Measurements from ENCODE around the gene GMEB1.
"Not testable (repeated sequence)": the region's sequence is repeated elsewhere in the genome, so short reads cannot be mapped to it uniquely, and the experiment has no call there.

The GMEB1 gene, protein sequence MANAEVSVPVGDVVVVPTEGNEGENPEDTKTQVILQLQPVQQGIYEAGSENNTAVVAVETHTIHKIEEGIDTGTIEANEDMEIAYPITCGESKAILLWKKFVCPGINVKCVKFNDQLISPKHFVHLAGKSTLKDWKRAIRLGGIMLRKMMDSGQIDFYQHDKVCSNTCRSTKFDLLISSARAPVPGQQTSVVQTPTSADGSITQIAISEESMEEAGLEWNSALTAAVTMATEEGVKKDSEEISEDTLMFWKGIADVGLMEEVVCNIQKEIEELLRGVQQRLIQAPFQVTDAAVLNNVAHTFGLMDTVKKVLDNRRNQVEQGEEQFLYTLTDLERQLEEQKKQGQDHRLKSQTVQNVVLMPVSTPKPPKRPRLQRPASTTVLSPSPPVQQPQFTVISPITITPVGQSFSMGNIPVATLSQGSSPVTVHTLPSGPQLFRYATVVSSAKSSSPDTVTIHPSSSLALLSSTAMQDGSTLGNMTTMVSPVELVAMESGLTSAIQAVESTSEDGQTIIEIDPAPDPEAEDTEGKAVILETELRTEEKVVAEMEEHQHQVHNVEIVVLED

DNA sequence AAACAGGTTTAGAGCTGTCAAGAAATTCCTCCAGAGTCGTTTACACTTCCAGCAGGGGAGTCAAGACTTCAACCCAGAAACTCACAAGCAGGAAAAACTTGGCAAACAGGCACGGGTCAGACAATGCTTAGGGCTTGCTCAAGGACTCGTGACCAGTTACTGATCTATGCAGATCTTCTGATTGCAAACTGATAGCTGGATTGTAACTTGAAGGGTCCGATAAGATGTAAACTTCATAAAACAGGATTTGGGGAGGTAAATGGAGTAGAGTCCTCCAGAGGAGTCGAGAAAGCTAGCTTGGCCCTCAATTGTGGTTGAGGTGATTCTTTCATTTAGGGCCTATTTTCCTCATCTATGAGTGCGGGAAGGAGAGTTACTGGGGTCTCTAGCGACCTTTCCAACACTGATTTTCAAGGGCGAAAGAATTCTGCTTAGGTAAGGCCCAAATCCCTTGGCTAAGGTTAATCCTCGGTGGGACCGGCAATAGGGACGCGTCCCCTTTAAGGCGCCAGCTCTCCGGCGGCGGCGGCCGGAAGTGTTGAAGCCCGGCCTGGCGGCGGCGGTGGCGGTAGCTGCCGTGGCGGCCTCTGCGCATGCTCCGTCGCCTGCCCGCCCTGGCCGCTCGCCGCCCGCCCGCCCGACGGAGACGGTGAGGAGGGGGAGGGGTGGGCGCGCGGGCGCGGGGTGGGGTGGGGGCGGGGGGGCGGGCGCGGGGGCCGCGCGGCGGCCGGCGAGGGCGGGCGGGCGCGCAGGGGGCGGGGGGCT, at the start of gene GMEB1:
TSS of gene GMEB1 (plus strand) at position 594 of the 765 bp plus-strand sequence. CDS start 14,829 bp downstream, outside the sequence.
- DNase-seq, result peak; percentile 54 to 62

DNA sequence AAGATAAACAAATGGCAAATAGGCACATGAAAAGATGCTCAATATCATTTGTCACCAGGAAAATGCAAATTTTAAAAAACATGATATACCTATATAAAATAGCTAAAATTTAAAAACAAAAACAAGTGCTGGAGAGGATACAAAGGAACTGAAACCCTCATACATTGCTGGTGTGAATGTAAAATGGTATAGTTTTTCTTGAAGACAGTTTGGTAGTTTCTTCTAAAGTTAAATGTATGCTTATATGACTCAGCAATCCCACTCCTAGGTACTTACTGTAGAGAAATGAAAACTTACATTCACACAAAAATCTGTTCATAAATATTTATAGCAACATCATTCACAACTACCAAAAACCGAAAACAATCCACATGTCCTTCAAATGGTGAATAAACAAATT, 36.9 kb upstream of the GMEB1 start:
- DNase-seq, result no peak

DNA sequence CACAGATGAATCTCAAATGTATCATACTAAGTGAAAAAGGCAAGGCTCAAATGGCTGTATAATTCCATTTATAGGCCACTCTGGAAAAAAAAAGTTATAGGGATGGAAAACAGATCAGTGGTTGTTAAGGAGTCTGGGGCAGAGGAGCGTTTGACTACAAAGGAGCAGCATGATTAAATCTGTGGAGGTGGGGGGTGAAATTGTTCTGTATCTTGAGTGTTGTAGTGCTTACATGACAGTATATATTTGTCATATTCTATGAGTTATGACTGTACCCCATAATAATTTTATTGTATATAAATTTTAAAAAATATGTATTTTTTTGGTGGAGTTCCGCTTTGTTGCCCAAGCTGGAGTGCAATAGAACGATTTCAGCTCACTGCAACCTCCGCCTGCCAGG, 36.0 kb upstream of the GMEB1 start:
- no peak for DNase-seq

DNA sequence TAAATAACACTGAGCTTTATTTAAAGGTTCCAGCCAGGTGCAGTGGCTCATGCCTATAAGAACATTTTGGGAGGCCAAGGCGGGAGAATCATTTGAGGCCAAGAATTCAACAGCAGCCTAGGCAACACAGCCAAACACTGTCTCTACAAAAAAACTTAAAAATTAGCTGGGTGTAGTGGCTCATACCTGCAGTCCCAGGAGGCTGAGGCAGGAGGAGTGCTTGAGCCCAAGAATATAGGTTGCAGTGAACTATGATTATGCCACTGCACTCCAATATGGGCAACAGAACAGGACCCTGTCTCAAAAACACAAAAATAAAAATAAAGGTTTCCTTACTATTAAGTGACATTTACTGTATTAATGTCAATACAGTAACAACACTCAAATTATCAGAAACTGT, 27.8 kb upstream of the GMEB1 start:
- peak in 1 of 2 donors; percentile 5 for DNase-seq

DNA sequence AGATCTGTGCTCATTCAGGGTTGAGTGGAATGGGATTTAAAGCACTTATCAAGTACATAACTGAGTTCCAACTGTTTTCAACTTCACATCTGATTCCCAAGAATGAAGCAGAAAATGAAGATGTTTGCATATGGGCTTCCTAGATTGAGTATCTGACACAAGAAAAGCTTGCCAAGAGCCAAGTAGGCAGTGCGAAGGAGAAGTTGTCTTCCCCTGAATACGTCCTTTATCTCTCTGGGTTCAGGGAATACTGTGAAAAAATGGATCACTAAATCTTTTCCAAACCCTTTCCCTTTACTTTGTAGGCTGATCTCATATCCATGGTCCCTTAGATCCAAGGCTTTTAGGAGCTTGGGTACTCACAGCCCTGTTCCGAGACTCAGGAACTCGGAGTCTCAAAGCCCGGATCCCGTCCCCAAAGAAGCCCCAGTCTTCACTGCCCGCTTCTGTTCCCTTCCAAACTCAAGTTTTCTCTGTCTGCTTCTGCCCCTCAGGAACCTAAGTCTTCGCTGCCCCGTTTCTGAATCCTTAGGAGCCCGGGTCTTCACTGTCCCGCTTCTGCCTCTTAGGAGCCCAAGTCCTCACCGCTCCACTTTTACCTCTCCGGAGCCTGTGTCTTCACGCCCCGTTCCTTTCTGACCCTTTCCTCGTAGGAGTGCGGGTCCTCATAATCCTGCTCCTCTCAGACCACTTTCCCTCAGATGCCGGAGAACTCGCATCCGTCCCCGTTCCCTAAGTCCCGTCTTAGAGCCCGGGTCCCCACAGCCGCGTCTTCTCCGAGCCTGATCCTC, 26.3 kb upstream of the GMEB1 start:
- peak in 1 of 2 donors; percentile 39 for DNase-seq

DNA sequence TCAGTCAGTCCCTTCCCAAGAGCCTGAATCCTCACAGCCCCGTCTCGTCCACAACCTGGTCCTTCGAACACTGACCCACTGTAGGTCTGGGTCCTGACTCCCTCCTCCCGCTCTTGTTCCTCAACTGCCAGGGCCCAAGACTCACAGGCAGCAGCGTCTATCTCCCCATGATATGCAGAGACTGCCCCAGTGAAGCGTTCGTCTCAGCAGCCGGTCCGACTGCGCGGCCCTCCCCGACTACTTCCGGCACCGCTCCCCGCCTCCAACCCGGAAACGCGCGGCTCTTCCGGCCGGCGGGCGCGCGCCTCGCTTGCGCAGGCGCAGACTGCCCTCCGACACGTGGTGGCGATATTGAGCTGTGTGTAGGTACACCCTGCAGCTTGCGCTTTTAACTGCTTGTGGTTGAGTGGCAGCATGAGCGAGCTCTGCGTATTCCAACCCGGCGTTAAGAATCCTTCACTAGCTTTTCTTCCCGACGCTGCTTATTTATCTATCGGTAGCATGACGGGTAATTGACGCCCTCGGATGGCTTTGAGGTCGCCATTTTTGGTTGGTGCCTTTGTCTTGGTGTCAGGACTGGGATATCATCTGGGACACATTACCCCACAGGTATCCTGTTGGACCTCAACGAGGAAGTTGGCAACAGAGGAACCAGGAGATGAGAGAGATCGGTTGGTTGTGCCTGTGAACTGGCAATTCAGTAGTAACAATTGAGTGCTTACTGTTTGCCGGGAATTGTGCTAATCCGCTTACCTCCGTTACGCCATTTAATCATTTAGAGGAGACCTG, 25.5 kb upstream of the GMEB1 start, which contains the start of gene TAF12:
TSS of gene TAF12 (minus strand) at position 221 of the 789 bp plus-strand sequence. CDS start 20,986 bp downstream, outside the sequence.
- DNase-seq, result peak; percentile 76 to 87

DNA sequence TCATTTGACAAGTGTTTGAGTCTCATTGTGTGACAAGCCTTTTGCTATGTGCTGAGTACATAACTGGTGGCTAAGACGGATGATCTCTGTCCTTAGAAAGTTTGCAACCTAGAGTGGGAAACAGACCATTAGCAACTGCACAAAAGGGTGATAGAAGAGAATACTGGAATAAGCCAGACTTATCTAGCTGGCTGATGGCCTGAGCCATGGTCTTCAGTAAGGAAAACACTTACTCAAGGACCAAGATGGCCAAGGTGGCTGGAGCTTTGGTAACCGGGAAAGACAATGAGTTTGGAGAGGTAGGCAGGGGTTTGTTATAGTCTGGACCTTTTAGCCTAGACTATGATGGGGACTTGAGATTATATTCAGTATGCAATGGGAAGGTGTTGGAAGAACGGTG, 24.1 kb upstream of the GMEB1 start:
- no peak for DNase-seq

DNA sequence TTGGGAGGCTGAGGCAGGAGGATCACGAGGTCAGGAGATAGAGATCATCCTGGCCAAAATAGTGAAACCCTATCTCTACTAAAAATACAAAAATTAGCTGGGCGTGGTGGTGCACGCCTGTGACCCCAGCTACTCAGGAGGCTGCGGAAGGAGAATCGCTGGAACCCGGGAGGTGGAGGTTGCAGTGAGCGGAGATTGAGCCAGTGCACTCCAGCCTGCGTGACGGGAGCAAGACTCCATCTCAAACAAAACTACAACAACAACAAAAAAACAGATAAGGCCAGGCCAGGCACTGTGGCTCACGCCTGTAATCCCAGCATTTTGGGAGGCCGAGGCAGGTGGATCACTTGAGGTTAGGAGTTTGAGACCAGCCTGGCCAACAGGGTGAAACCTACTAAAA, 23.2 kb upstream of the GMEB1 start:
- not testable (repeated sequence) for DNase-seq

DNA sequence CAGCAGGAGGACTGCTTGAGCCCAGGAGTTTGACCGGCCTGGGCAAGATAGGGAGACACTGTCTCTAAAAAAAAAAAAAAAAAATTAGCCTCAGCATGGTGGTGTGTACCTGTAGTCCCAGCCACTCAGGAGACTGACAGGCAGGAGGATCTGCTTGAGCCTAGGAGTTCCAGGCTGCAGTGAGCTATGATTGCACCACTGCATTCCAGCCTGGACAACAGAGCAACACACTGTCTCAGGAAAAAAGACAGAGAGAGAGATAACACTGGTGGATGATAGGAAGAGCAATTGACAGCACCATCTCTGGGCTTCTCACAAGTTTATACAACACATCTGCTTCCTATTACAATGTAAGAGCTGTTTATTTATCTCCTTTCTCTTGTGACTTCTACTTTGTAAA, 22.5 kb upstream of the GMEB1 start:
- DNase-seq, result no peak

DNA sequence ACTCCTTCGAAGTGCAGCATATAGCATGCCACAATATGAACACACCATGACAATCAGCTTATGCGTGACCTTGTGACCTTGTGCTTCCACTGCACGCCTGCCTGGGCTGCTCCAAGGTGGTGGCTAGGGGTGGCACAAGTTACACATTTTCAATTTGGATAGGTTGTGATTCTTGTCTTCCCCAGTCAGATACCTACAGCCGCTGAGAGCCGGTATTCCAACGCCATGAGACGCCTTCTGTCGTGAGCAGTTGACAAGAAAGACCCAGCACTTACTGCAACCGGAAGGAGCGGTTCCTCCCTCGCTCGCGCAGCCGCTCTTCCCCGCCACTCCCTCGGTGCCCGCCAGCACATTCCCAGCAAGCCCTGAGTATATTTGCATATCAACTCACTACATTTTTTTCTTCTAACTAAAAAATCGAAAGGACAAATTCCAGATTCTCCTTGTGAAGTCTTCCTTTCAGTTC, 20.5 kb upstream of the GMEB1 start:
- DNase-seq, result peak; percentile 68 to 95

DNA sequence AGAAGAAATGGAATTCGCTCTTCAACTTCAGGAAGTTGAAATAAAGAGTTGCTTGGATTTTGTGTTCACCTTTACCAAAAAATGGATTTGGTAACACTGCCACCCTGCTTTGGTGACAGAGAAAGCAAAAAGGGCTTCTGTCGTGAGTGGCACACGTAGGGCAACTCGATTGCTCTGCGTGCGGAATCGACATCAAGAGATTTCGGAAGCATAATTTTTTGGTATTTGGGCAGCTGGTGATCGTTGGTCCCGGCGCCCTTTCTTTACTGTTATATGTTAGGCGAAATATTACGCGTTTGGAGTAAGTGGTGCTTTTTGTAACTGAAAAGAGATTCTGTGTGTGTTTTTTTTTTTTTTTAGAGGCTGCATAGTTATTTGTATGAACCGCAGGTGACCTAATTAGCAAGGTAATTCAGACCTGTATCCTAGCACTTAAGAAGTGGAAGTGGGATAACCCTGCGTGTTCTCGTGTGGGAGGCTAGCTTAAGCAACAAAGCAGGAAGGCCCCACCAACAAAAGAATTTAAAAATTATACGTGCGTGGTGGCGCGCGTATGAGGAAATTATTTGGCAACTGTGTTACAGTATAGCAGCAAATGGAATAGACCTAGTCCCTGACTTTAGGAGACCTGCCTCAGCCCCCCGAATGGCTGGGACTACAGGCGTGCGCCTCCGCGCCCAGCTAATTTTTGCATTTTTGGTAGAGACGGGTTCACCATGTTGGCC, 19.9 kb upstream of the GMEB1 start, which contains the start of gene RNU11:
TSS of gene RNU11 (plus strand) at position 127 of the 725 bp plus-strand sequence.
- peak; percentile 56 to 93 for DNase-seq

DNA sequence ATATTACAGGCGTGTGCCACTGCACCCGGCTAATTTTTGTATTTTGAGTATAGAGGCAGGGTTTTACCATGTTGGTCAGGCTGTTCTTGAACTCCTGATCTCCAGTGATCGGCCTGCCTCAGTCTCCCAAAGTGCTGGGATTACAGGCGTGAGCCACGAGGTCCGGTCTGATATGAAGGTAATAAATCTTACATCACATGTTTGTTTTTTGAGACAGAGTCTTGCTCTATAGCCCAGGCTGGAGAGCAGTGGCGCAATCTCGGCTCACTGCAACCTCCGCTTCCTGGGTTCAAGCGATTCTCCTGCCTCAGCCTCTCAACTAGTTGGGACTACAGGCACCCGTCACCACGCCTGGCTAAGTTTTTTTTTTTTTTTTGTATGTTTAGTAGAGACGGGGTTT, 15.5 kb upstream of the GMEB1 start:
- DNase-seq, result not testable (repeated sequence)

DNA sequence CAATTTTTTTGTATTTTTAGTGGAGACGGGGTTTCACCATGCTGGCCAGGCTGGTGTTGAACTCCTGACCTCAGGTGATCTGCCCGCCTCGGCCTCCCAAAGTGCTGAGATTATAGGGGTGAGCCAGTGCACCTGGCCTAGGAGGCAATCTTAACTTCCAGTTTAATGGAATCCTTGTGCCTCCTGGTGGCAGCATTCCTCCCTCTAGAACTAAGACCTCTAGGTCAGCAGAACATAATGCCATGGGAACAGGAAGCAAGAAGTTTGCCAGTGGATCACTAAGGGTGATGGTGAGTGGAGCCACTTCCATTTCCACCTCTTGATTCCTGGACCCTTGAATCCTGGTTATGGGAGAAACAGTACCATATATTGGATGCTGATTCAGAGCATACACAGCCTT, 14.7 kb upstream of the GMEB1 start:
- not testable (repeated sequence) for DNase-seq

DNA sequence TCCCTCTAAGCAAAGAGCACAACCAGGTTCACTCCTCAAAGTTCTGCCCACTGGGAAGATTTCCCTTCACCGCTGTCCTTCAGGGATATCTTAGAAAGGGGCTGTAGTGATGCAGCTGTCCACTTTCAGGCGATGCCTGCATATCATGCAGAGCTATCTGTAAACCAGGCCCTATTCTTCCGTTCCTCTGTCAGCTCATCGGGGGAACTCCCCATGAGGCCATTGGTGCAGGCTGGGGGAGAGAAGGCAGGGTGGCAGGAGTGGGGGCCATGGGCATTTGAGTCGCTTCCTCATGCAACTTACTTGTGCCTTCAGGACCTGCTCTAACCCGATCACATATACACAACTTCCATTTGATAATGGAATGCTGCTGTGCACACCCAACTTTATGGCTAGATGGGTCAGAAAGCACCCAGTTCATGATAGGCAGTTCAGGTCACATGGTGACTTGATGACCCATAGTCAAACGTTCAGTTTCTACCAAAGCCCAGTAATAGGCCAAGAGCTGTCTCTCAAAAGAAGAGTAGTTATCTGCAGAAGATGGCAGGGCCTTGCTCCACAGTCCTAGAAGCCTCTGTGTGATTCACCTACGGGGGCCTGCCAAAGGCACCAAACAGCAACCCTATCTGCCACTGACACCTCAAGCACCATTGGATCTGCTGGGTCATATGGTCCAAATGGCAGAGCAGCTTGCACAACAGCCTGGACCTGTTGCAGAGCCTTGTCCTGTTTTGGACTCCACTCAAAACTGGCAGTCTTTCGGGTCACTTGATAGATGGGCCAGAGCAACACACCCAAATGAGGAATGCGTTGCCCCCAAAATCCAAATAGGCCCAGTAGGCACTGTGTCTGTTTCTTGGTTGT, 12.9 kb upstream of the GMEB1 start:
- not testable (repeated sequence) for DNase-seq

DNA sequence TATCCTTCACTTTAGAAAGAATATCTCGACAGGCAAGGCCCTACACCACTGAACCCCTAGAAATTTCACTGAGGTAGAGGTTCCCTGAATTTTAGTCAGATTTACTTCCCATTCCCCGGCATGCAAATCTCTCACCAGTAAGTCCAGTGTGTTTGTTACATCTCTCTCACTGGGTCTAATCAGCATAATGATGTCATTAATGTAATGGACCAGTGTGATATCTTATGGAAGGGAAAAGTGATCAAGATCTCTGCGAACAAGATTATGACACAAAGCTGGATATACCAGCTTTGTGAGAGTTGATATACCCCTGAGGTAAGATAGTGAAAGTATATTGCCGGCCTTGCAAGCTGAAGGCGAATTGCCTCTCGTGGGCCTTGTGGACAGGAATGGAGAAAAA, 12.2 kb upstream of the GMEB1 start:
- DNase-seq, result no peak

DNA sequence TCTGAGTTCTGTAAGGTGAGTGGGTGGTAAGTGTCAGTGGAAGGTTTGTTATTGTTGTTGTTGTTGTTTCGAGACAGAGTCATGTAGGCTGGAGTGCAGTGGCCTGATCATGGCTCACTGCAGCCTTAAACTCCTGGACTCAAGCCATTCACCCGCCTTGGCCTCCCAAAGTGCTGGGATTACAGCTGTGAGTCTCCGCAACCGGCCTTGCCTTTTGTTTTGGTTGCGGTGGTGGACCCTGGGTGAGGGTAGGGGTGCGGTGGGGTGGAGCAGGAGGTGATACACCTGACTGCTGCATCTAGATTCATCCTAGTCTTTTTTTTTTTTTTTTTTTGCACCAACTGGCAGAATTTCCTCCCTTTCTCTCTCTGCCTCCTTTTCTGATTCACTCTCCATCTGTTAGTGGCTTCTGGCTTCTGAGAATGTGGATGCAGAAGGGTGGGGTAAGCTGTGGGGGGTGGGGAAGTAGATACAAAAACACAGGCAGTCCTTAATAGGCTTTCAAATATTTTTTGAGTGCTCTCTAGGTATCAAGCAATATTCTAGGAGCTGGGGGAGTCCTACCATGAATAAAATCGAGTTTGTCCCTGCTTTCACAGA, 4.6 kb upstream of the GMEB1 start:
- no peak for DNase-seq

DNA sequence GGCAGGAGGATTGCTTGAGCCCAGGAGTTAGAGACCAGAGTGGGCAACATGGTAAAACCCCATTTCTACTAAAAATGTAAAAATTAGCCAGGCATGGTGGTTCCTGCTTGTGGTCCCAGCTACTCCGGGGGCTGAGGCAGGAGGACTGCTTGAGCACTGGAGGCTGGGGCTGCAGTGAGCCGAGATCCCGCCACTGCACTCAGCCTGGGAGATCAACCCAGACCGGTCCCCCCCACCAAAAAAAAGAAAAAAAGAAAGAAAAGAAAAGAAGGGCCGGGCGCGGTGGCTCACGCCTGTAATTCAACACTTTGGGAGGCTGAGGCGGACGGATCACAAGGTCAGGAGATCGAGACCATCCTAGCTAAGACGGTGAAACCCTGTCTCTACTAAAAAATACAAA, 1.8 kb upstream of the GMEB1 start:
- no peak for DNase-seq

DNA sequence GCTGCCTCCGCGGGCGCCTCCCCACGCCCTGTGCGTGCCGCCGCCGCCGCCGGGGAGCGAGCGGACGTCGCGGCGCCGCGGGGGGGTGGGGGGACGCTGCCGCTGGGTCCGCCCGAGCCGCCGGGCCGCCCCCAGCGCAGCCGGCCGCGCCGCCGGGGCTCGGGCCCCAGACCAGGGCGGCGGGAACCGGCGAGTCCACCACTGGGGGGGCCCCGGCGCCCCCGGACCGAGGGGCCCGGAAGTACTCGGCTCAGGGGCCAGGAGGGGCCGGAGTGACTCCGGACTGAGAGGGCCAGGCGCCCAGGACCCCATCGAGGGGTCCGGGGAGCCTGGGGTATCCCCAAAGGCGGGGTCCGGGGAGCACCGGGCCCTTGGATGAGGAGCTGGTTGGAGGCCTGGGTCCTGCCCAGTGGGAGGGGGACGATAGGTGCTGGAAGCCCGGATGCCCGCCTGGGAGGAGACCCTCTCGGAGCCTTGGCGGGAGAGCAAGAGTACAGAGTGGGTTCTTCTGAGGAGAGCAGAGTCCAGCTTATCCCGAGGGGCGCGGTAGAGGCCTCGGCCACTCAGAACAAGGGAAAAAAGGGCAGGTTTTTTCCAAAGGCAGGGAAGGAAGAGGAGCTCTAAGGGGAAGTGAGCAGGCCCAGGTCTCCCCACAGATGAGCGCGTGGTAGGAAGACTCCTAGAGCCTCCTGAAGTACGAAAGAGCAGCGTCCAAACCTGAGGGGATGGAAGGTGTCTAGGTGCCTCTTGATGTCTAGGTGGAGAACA, 556 bp downstream of the GMEB1 start:
- peak; percentile 22 to 41 for DNase-seq
